Fibroblast of lung (primary cell): Measurements from ENCODE around the gene GPR45. TPM values are rescaled to one million over a fixed set of nuclear protein-coding genes. Genes with fewer than 3 reads are reported as not detected.
"Not testable (repeated sequence)": the region's sequence is repeated elsewhere in the genome, so short reads cannot be mapped to it uniquely, and the experiment has no call there.

Source experiments
- DNase-seq, 2 donors: peaks; one replicate each; pipeline versions ENCODE4 v3.0.0 to v3.0.0-alpha.2; 2010; ENCODE audit warnings: low read depth in 2 of 2
- H2AFZ ChIP-seq: 2 replicates; pipeline ENCODE4 v1.5.1; 2012; ENCODE audit warnings: low read length, control low read depth, inconsistent platforms
- H3K27ac ChIP-seq: 2 replicates; pipeline ENCODE4 v1.5.1; 2011; ENCODE audit warnings: low read length, control low read depth; ENCODE audit not compliant: insufficient read depth
- H3K27me3 ChIP-seq: 2 replicates; pipeline ENCODE4 v1.5.1; 2011; ENCODE audit warnings: mild to moderate bottlenecking, low read length; ENCODE audit not compliant: control insufficient read depth, insufficient read depth
- H3K36me3 ChIP-seq: 2 replicates; pipeline ENCODE4 v1.5.1; 2011; ENCODE audit warnings: low read length; ENCODE audit not compliant: control insufficient read depth, insufficient read depth
- H3K4me1 ChIP-seq: 2 replicates; pipeline ENCODE4 v1.5.1; 2011; ENCODE audit warnings: low read length; ENCODE audit not compliant: control insufficient read depth, insufficient read depth; ENCODE audit errors: extremely low read depth
- H3K4me2 ChIP-seq: 2 replicates; pipeline ENCODE4 v1.5.1; 2011; ENCODE audit warnings: low read length, control low read depth; ENCODE audit not compliant: insufficient read depth; ENCODE audit errors: extremely low read depth
- H3K4me3 ChIP-seq, 4 experiments: fragments of 200-600 bp in 1 of 4; sonication (generic) in 1 of 4; replicated peaks in 1 of 4; 2 replicates each; pipeline ENCODE4 v1.5.1; 2011 to 2016; ENCODE audit warnings: low read length in 4 of 4, low read depth in 3 of 4, mild to moderate bottlenecking in 3 of 4, control low read depth in 2 of 4, inconsistent platforms in 1 of 4, mixed read lengths in 1 of 4; ENCODE audit not compliant: insufficient read depth in 1 of 4; ENCODE audit errors: control extremely low read depth in 1 of 4
- H3K79me2 ChIP-seq: 2 replicates; pipeline ENCODE4 v1.5.1; 2012; ENCODE audit warnings: mild to moderate bottlenecking, low read length, inconsistent platforms; ENCODE audit not compliant: control insufficient read depth, insufficient read depth
- H3K9ac ChIP-seq: 2 replicates; pipeline ENCODE4 v1.5.1; 2011; ENCODE audit warnings: mild to moderate bottlenecking, low read length, control low read depth; ENCODE audit not compliant: insufficient read depth
- H3K9me3 ChIP-seq: 2 replicates; pipeline ENCODE4 v1.5.1; 2012; ENCODE audit warnings: low read depth, low read length; ENCODE audit not compliant: control insufficient read depth, insufficient read depth
- H4K20me1 ChIP-seq: 2 replicates; pipeline ENCODE4 v1.5.1; 2011; ENCODE audit warnings: low read length; ENCODE audit not compliant: control insufficient read depth, insufficient read depth; ENCODE audit errors: extremely low read depth
- CTCF ChIP-seq, 2 donors: IDR thresholded peaks in 1 of 2; conservative IDR thresholded peaks in 1 of 2; 1 replicate in 1 of 2; 2 replicates in 1 of 2; pipeline ENCODE4 v1.5.1; 2011 to 2012; ENCODE audit warnings: low read length in 2 of 2, control low read depth in 1 of 2, inconsistent platforms in 1 of 2, low read depth in 1 of 2, mild to moderate bottlenecking in 1 of 2
- EZH2 ChIP-seq: IDR thresholded peaks from 2 replicates; pipeline ENCODE4 v1.5.1; 2012; ENCODE audit warnings: low read length, control low read depth, mild to moderate bottlenecking; ENCODE audit errors: missing control alignments
- polyA plus RNA-seq, 2 donors: library from polyadenylated mRNA; depleted of rRNA in 1 of 2; stranded (reverse) in 1 of 2; unstranded in 1 of 2; fragments of >200 nt; gene quantifications; 2 replicates each; pipeline ENCODE4 v1.2.1, GENCODE V29; 2011 to 2012; ENCODE audit warnings: missing spikeins in 1 of 2
- total RNA-seq: library from RNA; depleted of rRNA; stranded (reverse); fragments of >200 nt; gene quantifications from 2 replicates; pipeline ENCODE4 v1.2.1, GENCODE V29; 2014

Gene GPR45
- total and polyA plus RNA-seq, 2 donors (not counting 1 experiment from before 2014, with no cell fraction given) = not detected

DNA sequence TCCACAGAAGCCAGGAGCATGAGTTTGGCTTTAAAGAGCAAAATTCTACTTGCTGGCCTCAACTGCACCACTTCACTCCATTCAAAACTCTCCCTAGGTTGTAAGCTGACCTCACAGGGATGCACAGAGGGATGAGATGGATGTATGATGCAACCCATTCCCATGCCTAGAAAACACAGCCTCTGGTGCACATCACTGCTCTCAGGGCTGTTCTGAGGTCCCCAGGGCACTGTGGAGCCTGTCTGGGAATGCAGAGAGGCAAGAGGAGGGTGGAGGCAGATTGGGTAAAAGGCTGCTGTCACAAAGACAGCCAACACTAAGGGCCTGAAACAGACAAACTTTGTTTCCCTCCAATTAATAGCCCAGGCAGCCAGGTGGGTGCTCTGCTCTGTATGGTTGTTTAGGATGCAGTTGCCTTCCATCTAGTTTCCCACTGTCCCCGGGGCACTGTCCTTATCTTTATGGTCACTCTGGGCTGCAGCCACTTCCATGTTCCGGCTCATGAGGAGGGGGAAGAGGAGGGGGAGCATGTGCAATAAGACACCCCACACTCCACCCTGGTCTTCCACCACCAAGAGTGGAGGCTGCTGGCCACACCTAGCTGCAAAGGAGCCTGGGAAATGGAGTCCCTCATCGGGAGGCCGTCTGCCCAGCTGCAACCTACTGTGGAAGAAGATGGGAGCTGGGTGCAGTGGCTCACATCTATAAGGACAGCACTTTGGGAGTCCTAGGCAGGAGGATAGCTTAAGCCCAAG is 7.0 kb downstream of the GPR45 start:
- Histone ChIP-seq H3K9me3 (no peaks in the 10 kb centered on the region), H3K36me3 (no peaks in the 10 kb centered on the region), H3K4me3 (no peak overlapping the region), H4K20me1 (no peaks in the 10 kb centered on the region), H3K9ac (no peak overlapping the region), H3K79me2 (no peaks in the 10 kb centered on the region), H3K4me2 (no peak overlapping the region), H3K27ac (no peak overlapping the region), H3K4me1 (no peaks in the 10 kb centered on the region), H3K27me3 (peaks cover 5% of the 10 kb centered on the region), H2AFZ (no peak overlapping the region)
- no peak for TF ChIP-seq EZH2
- DNase-seq = no peak

DNA sequence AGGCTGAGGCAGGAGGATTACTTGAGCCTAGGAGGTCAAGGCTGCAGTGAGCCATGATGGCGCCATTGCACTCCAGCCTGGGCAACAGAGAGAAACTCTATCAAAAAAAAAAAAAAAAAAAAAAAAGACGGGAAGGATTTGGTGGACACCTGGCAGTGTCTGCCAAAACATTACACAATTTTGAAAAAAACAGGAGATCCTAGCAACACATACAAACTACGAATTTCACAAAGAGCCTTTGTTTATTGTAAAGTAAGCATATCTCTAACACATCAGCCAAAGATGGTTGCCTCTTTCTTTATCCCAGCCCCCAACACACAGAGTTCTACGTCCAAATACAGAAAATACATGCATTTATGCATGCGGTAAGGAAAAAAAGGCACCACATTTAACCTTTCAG is 7.6 kb downstream of the GPR45 start:
- DNase-seq = no peak
- Histone ChIP-seq H2AFZ (no peak overlapping the region), H3K9ac (no peak overlapping the region), H3K4me3 (no peak overlapping the region), H3K36me3 (no peaks in the 10 kb centered on the region), H4K20me1 (no peaks in the 10 kb centered on the region), H3K4me1 (no peaks in the 10 kb centered on the region), H3K27ac (no peak overlapping the region), H3K4me2 (no peak overlapping the region), H3K79me2 (no peaks in the 10 kb centered on the region), H3K27me3 (peaks cover 5% of the 10 kb centered on the region), H3K9me3 (no peaks in the 10 kb centered on the region)
- TF ChIP-seq CTCF (conservative IDR thresholded peaks at IDR 0.05 in 1 of 2, IDR thresholded peaks at IDR 0.05 in 1 of 2; ENCODE audit: low read depth in 1 of 2, low read length in 2 of 2) (no peak), EZH2 (no peak)

DNA sequence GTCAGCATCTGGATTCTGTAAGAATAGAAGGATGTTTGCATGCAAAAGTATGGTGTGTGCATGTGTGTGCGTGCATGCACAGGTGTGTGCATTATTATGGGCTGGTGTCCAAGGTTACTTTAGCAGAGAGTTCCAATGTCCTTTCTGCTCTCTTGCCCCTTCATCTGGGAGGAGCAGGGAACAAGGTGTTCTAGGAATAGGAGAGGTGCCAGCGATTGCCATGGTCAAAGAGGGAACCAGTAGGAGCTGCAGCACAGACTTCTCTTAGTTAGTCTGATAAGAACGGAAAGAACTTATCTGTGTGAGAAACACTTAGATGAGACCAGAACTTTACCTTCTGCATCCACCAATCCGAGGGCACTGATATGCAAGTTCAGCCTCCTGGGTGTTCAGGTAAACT is 8.3 kb downstream of the GPR45 start:
- Histone ChIP-seq H3K79me2 (no peaks in the 10 kb centered on the region), H3K27ac (no peak overlapping the region), H3K27me3 (peaks cover 5% of the 10 kb centered on the region), H2AFZ (no peak overlapping the region), H3K9me3 (no peaks in the 10 kb centered on the region), H4K20me1 (no peaks in the 10 kb centered on the region), H3K4me2 (no peak overlapping the region), H3K9ac (no peak overlapping the region), H3K4me1 (no peaks in the 10 kb centered on the region), H3K36me3 (no peaks in the 10 kb centered on the region), H3K4me3 (no peak overlapping the region)
- DNase-seq = no peak
- TF ChIP-seq EZH2 = no peak
- no peak for TF ChIP-seq CTCF (conservative IDR thresholded peaks at IDR 0.05 in 1 of 2, IDR thresholded peaks at IDR 0.05 in 1 of 2; ENCODE audit: low read depth in 1 of 2, low read length in 2 of 2)

GRCh38 chr2:105251016-105251648 is 9.6 kb downstream of the GPR45 start:
- H3K4me3 ChIP-seq, H2AFZ ChIP-seq, H3K4me1 ChIP-seq, DNase-seq, H3K9me3 ChIP-seq, H3K36me3 ChIP-seq, H3K79me2 ChIP-seq, H4K20me1 ChIP-seq, H3K9ac ChIP-seq, H3K4me2 ChIP-seq, H3K27ac ChIP-seq, H3K27me3 ChIP-seq: not testable (repeated sequence)
